ENCODE data around the gene LRIG1. TPM values are rescaled to one million over a fixed set of nuclear protein-coding genes. Genes with fewer than 3 reads are reported as not detected.
A peak's percentile ranks its signal among the peaks of the same experiment; 100 is the strongest.

The LRIG1 gene
- total RNA-seq, 2 donors from 2014 or later: 121 to 131 TPM

DNA sequence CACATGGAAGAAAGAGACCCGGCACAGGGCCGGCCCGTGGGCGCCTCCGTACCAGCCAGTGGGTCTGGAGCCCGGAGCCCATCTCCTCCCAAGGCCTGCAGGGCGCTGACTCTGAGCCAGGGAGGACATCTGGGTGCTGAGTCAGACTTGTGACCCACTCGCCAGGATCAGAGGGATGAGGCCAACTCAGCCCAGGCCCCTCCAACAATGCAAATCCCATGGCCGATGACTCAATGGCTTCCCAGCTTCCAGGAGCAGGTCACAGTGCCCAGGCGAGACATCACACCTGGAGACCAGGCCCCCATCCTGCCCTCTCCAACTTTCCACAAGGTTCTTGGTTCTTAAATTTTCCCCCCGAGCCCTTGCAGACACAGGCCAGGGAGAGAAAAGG is 95.1 kb downstream of the LRIG1 start:
- ATAC-seq (ENCODE audit: insufficient number of reproducible peaks, low FRiP score, low read depth): no peak
- no peak overlapping the region for H3K4me3 ChIP-seq
- H3K27me3 ChIP-seq (replicated peaks; ENCODE audit: insufficient read depth): no peaks in the 10 kb centered on the region
- peaks cover 59 to 89% of the 10 kb centered on the region in 2 donors for H3K4me1 ChIP-seq (ENCODE audit: control insufficient read depth in 1 of 2, low read depth in 2 of 2)
- peaks cover 17% of the 10 kb centered on the region for H3K36me3 ChIP-seq
- TF ChIP-seq, protein P1, sequence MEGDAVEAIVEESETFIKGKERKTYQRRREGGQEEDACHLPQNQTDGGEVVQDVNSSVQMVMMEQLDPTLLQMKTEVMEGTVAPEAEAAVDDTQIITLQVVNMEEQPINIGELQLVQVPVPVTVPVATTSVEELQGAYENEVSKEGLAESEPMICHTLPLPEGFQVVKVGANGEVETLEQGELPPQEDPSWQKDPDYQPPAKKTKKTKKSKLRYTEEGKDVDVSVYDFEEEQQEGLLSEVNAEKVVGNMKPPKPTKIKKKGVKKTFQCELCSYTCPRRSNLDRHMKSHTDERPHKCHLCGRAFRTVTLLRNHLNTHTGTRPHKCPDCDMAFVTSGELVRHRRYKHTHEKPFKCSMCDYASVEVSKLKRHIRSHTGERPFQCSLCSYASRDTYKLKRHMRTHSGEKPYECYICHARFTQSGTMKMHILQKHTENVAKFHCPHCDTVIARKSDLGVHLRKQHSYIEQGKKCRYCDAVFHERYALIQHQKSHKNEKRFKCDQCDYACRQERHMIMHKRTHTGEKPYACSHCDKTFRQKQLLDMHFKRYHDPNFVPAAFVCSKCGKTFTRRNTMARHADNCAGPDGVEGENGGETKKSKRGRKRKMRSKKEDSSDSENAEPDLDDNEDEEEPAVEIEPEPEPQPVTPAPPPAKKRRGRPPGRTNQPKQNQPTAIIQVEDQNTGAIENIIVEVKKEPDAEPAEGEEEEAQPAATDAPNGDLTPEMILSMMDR (IDR thresholded peaks at IDR 0.05): no peak
- no peaks in the 10 kb centered on the region for H3K9me3 ChIP-seq
- DNase-seq (ENCODE audit: low spot score): peak; percentile 67
- peak overlapping the region; percentile 92 to 94 for H3K27ac ChIP-seq

DNA sequence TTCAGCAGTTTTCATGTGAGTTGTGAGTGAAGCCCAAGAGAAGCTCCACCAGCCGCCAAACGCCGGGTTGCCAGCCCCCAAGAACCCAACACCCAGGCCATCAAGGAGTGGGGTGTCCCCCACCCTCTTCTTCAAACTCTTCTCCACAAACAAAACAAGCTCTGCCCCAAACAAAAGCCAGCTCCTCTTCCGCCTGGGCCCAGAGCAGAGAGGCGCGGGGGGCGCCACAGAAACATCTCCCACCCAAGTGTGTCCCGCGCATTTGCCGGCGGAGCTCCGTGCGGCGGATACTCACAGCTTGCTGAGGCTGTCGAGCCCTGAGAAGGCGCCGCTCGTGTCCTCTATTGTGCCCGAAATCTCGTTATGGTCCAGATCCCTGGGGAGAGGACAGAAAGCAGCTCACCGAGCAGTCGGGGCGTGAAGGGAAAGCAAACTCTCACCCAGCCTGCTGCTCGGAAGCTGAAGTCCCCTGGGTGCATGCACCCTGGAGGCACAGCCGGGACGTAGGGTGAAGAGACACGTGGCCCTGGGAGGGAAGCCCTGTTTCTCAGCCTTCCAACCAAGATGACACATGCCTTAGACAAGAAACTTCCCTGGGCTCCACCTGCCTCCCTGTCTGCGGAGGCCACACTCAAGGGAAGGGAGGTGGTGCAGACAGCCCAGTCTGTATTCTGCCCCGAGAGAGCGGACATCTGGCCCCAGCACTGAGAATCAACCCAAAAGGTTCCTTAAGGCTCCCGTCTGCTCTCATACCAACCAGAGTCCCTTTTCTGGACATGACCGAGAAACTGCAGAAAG is 95.7 kb downstream of the LRIG1 start:
- H3K27me3 ChIP-seq (replicated peaks; ENCODE audit: insufficient read depth): no peaks in the 10 kb centered on the region
- peaks cover 11% of the 10 kb centered on the region for H3K36me3 ChIP-seq
- H3K4me1 ChIP-seq (ENCODE audit: control insufficient read depth in 1 of 2, low read depth in 2 of 2): peaks cover 61 to 95% of the 10 kb centered on the region in 2 donors
- ATAC-seq (ENCODE audit: insufficient number of reproducible peaks, low FRiP score, low read depth) (no peak), DNase-seq (ENCODE audit: low spot score) (no peak)
- H3K9me3 ChIP-seq: no peaks in the 10 kb centered on the region
- no peak overlapping the region for H3K4me3 ChIP-seq
- TF ChIP-seq, protein P1 (IDR thresholded peaks at IDR 0.05): no peak
- H3K27ac ChIP-seq: peak overlapping the region; percentile 92 to 94

GRCh38 chr3:66404197-66404596 is 96.6 kb downstream of the LRIG1 start:
- Histone ChIP-seq H3K4me1 (ENCODE audit: control insufficient read depth in 1 of 2, low read depth in 2 of 2) (peaks cover 61 to 97% of the 10 kb centered on the region in 2 donors), H3K9me3 (no peaks in the 10 kb centered on the region), H3K27ac (peak overlapping the region; percentile 92 to 94), H3K4me3 (no peak overlapping the region), H3K36me3 (peaks cover 4% of the 10 kb centered on the region), H3K27me3 (replicated peaks; ENCODE audit: insufficient read depth) (no peaks in the 10 kb centered on the region)
- DNase-seq (ENCODE audit: low spot score) (no peak), ATAC-seq (ENCODE audit: insufficient number of reproducible peaks, low FRiP score, low read depth) (no peak)
- TF ChIP-seq, protein P1 (IDR thresholded peaks at IDR 0.05): no peak

DNA sequence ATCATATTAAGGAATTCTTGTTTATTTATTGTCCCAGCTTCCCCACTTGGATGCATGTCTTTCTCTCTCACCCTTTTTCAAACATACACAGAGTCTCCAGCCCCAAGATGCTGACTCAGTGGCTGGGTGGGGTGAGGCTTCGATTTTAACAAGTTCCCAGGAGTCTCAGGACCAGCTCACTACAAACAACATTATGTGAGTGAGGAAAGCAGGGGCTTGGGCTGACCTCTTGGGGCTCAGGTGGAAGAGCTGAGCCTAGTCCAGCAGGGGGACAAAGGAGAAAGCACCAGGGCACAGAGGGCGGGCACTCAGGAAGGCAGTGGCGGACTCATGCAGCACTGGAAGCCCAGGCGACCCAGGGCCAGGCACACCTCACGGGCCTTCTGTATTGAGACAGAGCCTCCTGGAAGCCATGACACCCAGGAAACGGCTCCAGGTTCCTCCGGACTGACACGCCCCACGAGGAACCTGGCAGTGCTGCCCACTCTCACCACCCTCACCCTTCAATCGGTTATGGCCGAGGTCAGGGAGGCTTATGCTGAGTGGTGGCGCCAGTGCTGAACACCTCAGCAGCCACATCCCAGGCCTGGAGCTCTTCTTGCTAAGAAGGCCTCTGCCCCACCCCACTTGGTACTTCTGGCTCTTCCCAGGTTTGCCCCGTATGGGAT is 97.4 kb downstream of the LRIG1 start:
- ATAC-seq (ENCODE audit: insufficient number of reproducible peaks, low FRiP score, low read depth): no peak
- Histone ChIP-seq H3K27me3 (replicated peaks; ENCODE audit: insufficient read depth) (no peaks in the 10 kb centered on the region), H3K36me3 (peaks cover 4% of the 10 kb centered on the region), H3K4me1 (ENCODE audit: control insufficient read depth in 1 of 2, low read depth in 2 of 2) (peaks cover 61 to 99% of the 10 kb centered on the region in 2 donors), H3K9me3 (no peaks in the 10 kb centered on the region), H3K4me3 (no peak overlapping the region), H3K27ac (peak overlapping the region; percentile 92 to 94)
- TF ChIP-seq, protein P1 (IDR thresholded peaks at IDR 0.05): no peak
- DNase-seq (ENCODE audit: low spot score): no peak

DNA sequence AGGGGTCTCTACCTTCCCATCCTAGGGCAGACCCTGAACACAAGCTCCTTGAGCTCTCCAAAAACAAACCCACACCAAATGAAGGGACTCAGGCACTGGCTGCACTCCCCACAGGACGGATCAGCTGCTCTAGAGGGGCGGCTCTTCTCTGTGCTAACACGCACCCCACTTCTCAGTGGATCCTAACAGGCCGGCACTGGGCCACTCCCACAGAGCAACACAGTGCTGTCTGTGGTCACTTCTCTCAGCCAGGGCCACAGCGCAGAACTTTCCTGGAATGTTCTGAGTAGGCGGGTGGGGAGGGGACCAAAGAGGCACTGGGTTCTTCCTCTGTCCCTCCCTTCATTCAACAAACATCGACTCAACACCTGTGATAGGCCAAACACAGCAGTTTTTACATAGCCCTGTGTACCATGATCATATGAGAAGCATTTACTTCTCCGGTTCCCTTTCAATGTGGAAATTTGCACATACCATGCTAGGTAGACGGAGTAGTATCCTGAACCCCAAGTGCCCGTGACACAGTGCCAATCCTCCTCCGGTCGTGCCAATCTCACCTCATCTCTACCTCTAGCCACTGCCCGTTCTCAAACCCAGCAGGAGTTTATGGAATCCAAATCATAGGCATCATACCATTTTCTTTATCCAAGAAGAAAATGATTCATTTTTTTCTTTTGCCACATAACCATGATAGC is 98.1 kb downstream of the LRIG1 start:
- Histone ChIP-seq H3K27ac (peak overlapping the region; percentile 92 to 94), H3K4me1 (ENCODE audit: control insufficient read depth in 1 of 2, low read depth in 2 of 2) (peaks cover 61 to 99% of the 10 kb centered on the region in 2 donors), H3K36me3 (peaks cover 4% of the 10 kb centered on the region), H3K9me3 (no peaks in the 10 kb centered on the region), H3K4me3 (no peak overlapping the region), H3K27me3 (replicated peaks; ENCODE audit: insufficient read depth) (no peaks in the 10 kb centered on the region)
- DNase-seq (ENCODE audit: low spot score) (no peak), ATAC-seq (ENCODE audit: insufficient number of reproducible peaks, low FRiP score, low read depth) (no peak)
- TF ChIP-seq, protein P1 (IDR thresholded peaks at IDR 0.05): no peak

All from thoracic aorta (tissue), 2 donors.